CD4-positive, alpha-beta T cell treated with Interleukin-15 for 1 hour (primary cell): ENCODE data around the gene KAT2A.

Experiments used
- DNase-seq: peaks from one replicate; pipeline ENCODE4 v3.0.0-alpha.2; 2020

The KAT2A gene

DNA sequence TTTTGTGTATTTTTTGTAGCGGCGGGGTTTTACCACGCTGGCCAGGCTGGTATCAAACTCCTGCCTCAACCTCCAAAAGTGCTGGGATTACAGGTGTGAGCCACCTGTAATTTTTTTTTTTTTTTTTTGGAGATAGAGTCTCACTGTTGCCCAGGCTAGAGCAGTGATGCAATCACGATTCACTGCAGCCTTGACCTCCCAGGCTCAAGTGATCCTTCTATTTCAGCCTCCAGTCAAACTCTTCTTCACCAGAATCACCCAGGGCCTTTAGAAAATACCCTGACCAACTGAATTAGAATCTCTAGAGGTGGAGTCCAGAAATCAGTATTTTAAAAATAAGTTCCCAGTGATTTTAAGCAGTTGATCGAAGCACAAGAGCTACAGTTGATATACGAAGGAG is 14.0 kb upstream of the KAT2A start:
- no peak for DNase-seq

- DNase-seq: peak; percentile 69
Measured at GRCh38 chr17:42133461-42134041, 12.4 kb upstream of the KAT2A start.

DNA sequence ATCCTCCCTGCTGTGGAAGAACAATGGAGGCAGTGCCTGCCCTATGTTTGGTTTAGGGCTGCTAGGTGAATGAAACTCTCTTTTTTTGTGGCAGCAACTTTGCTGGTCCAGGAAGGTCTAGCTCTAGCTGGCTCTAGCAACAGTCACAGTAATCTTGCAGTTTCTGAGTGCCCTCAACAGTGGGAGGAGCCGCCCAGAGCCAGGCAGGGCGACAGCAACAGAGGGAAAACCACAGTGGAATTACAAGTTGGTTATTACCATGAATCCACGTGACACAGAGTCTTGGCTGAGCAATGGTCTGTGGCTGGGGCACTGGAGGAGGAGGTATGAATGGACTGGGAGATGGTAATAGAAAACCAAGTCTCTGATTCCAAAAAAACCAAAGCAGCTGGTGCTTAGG is 11.8 kb upstream of the KAT2A start:
- no peak for DNase-seq

DNA sequence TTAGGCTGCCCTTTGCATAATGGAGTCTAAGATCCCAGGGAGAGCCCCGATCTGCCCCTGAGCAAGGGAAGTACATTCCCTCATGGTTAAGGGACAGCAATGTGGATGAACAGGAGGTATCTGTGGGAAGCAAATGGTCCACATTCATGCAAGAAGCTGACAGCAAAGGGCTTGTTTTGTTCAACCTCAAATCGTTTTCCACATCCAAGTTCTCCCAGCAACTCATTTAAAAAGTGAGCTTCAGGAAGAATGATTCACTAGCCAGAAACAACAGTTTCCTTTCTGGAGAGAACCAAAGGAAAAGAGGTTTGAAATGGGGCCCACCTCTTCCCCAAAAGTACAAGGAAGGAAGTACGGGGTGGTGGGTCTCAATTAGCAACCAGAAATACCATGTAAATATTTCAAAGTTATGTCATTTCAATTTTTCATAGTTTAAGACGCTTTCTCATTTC is 10.8 kb upstream of the KAT2A start:
- DNase-seq: no peak

DNA sequence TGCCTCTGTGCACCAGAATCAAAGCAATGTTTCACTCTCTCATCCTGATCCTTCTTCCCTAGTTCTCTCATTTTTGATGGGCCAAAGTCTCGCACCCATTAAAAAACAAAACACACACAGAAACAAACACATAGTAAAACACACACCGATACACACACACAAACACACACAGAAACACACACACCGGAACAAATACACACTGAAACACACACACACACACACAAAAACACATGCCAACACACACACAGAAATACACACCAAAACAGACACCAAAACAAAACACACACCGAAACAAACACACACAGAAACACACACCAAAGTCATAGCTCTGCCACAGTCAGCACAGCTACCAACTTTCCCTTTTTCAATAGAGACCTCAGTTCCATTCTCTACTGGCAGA is 10.1 kb upstream of the KAT2A start:
- no peak for DNase-seq

DNA sequence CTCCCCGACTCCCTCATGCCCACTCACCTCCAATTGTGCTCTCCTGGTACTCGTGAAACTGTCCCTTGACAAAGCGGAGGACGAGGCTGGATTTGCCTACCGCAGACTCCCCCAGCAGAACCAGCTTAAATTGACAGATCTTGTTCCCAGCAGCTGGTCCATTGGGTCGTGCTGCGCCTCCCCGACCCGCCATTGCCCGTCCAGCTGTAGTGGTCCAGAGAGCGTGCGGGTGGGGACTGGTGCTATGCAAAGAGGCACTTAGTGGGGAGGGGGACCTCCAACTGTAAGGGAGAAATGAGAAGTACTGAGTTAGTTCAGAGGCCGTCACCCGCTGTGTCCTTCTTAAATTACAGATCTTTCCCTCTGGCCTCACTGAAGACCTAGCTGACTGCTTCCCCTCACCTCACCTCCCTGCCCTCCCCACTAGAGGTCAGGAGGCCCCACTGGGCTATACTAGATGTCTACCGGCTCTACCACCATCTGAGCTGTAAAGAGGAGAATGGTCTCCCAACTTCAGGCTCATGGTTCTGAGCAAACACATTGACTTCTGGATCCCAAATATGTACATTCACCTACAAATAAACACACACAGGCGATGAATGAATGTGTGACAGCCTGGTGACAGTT is 9.3 kb upstream of the KAT2A start:
- no peak for DNase-seq

- no peak for DNase-seq
Measured at GRCh38 chr17:42129109-42129837, 8.1 kb upstream of the KAT2A start.

GRCh38 chr17:42127414-42127813 is 6.2 kb upstream of the KAT2A start:
- no peak for DNase-seq

- no peak for DNase-seq
Measured at GRCh38 chr17:42126836-42127235, 5.7 kb upstream of the KAT2A start.

- no peak for DNase-seq
Measured at GRCh38 chr17:42125565-42125964, 4.4 kb upstream of the KAT2A start.

GRCh38 chr17:42124256-42124655 is 3.1 kb upstream of the KAT2A start:
- no peak for DNase-seq

DNA sequence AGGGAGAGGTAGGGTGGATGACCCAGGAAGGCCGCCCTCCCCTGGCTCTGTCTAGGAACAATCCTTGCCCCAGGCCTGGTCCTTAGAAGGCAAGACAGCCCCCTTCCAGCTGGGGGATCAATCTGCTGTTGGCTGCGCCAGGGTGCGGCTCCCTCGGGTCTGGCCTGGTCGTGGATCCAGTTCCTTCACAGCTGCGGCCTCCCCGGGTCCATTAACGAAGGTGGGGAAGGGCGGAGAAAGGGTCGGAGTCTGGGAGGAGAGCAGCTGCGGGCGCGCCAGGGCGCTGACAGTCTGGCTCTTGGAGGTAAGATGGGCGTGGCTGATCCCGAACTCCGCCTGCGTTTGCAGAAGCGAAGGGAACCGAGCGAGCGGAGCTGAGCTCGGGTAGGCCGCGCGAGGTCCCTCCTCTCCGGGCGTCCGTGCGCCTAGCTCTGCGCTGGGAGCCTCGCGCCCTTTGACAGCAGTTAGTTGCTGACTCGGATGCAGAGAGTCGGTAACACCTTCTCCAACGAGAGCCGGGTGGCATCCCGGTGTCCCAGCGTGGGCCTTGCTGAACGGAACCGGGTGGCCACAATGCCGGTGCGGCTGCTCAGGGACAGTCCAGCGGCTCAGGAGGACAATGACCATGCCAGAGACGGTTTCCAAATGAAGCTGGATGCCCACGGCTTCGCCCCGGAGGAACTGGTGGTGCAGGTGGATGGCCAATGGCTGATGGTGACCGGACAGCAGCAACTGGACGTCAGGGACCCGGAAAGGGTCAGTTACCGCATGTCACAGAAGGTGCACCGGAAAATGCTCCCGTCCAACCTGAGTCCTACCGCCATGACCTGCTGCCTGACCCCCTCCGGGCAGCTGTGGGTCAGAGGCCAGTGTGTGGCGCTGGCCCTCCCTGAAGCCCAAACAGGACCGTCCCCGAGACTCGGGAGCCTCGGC is 1.5 kb upstream of the KAT2A start, which contains the start of gene HSPB9:
Gene HSPB9 (plus strand): TSS at position 434 of the 933 bp plus-strand sequence. CDS start 47 bp downstream, at position 481.
- no peak for DNase-seq

DNA sequence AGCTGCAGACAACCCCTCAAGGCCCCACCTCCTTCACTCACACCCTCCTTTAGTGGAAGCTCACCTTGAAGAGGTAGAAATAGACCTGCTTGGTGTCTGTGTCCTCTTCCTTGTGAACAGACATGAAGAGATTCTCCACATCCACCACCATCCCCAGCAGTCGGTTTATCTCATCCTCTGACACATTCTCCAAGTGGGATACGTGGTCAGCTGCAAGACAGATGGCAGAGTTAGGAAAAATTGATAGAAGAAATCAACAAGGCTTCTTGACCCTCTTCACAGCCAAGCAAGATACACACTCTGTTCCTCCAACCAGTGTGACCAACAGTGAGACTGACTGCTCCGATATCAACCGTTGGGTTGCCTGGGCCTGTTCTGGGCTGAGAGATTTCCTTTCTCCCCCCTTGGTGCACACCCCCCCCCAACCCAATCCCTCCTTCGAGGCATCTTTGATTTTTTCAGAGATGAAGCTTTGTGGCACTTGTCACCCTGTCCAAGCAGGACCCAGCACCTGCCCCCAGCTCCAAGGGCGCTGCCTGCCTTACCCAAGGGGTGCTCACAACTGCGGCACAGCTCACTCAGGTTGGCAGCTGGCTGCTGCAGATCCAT is 902 bp downstream of the KAT2A start:
- no peak for DNase-seq

DNA sequence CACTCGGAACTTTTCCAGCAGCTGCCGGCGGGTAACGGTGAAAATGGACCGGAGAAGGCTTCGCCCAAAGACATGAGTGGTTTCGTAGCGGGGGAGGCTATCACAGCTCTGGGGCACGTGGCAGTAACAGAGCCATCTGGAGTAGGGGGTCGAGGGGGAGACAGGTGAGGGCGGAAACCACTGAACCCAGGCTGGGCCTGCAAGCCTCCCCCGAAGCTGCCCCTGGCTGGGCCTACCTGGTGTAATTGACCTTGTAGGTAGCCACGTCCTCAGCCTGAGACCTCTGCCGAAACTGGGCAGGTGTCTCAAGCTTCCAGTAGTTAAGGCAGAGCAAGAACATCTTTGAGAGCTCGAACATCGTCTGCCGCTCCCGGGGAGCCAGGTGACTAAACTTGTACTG is 1.9 kb downstream of the KAT2A start:
- DNase-seq: no peak

- DNase-seq: no peak
Measured at GRCh38 chr17:42118545-42118944, 2.6 kb downstream of the KAT2A start.

DNA sequence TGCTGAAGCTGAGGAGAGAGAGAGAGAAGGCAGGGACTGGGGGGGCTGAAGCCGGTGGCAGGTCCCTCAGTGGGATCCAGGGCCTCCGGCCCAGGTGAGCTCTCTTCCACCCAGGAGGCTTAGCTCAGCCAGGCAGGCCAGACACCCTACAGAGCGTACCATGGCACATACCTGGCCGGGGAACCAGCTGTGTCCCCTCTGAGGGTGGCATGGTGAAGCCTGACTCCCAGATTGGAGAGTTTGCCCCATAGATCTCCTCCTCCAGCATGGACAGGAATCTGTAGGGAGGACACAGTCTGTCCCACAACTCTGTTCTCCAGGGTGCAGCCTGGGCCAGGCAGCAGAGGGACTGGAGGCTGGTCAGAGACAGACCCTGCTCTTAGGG is 3.0 kb downstream of the KAT2A start:
- DNase-seq: no peak

GRCh38 chr17:42117397-42118125 is 3.6 kb downstream of the KAT2A start:
- DNase-seq: no peak

DNA sequence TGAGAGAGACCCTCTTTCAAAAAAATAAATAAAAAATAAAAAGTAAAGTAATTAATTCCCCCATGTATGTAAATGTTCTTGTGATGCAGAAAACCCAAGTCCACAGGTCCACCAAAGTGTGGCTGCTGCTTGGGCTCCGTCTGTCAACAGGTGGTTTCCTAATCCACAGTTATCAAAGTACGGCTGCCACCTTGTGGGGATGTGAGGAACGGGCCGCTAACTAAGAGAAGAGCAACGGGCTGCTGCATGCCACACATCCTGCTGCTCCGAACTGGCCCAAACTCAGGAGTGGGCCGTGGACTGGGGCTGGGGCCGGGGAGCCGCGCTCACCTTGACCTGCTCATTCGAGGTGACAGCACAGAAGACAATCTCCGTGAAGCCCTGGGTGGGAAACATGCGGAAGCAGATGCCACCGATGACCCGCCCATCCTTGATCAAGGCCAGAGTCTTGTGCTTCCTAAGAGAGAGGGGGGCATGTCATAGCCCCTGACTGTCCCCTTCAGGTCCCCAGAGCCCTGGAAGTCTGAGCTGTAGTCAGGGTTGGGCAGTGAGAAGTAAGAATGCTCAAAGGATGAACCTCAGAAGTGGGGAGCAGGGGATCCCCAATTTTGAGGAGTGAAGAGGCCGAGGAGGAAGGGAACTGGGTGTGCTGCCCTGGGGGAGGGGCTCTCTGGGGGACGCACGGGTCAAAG is 4.3 kb downstream of the KAT2A start:
- peak; percentile 84 for DNase-seq

GRCh38 chr17:42114118-42114517 is 7.0 kb downstream of the KAT2A start:
- DNase-seq: no peak

- no peak for DNase-seq
Measured at GRCh38 chr17:42113293-42114069, 7.7 kb downstream of the KAT2A start.
